GM18858 (cell line): ENCODE data around the gene C4BPA.

ENCODE experiments used
- ATAC-seq: cut with Tn5 transposase; IDR thresholded peaks from one replicate; pipeline ENCODE4 v1.9.1; 2021; ENCODE audit not compliant: unreplicated experiment

C4BPA gene

DNA sequence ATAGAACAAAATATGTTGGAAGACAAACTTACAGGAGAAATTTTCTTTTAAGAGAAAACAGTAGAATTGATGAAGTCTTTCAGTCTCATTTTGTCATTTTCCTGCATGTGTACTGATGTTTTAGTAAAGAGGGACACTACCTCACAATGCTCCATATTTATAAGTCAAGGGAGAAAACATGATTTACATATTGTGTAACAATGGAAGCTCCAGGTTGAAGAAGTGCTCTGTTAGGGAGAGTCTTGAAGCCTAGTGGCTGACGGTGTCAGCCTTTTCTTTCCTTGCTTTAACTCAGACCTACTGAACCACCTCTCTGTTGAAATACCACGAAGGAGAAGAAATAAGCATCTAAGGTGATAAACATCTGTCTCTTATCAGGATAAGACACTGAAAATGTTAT is 75.0 kb downstream of the C4BPA start:
- no peak for ATAC-seq

DNA sequence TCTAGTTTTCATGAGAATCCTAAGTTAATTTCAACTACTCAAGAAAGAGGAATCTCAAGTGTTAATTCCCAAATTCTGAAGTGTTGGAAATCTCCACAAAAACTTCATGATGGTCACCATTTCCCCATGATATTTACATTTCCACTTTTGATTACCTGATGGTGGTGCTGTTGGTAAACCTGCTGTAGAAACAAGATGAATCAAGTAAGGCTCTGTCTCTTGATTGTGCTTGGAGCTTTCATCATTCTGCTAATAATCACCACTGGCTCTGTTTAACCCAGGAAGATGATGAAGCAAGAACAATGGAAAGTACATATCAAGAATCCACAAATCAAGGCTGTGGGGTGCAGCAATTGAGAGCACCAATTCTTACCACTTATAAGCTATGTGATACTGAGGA is 77.8 kb downstream of the C4BPA start:
- ATAC-seq, result no peak

DNA sequence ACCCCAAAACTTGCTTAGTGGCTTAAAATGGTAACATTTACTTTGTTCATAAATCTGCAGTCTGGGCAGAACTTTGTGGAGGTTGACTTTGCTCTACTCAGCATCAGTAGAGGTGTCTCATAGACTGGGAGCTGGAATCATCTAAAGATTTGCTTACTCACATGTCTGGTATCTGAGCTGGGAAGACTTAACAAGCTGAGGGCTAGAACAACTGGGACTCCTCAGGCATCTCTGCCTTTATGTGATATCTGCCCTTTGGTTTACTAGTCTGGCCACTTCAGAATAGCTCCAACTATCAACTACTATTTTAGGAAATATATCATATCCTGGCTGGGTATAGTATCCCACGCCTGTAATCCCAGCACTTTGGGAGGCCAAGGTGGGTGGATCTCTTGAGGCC is 82.5 kb downstream of the C4BPA start:
- no peak for ATAC-seq

DNA sequence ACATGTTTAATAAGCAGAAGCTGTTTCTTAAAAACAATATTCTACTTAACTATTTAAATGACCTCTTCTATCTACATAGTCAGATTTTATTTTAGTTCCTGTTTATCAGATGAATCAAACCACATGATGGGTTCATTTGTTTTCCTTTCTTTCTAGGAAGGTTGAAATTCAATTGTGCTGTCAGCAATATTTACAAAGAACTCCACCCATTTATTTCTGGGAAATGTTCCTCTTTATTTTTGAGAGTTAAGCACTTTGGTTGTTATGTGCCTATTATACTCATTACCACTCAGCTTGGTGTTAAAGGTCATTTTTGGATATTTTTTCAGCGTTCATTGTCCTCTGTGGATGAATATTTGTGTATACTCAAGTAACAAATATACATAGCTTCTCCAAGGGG is 84.9 kb downstream of the C4BPA start:
- ATAC-seq, result no peak

DNA sequence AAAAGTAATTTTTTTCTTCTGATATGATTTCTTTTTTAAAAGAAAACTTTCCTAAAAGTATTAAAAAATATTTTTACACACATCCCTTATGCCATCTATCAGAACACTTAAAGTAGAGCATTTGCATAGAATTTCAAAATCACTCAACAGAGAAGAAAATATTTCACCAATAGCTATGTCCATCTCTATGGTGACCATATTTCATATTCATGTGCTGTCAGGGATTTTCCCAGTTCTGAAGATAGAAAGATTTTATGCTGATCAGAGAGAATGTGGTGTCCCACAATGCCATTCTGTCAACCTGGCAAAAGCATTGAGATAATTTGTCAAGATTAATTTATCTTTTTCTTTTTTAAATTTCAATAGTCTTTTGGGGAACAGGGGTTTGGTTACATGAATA is 87.0 kb downstream of the C4BPA start:
- ATAC-seq, result no peak

DNA sequence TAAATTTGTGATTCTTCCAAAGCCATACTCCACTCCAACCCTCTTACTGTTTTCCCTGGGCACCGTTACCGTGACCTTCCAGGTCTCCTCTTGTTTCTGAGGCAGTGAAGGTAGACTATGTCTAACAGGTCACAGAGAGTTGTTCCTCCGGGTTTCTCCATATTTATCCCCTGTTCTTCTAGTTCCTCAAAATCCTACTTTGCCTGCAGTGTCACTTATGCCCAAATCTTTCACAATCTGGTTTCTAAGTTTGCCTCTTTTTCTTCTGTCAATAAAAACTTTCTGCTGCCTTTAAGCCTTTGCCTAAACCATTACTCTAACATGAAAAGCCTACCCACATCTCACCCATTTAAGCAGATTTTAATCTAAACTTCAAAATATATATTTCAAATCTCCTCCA is 87.7 kb downstream of the C4BPA start:
- ATAC-seq, result no peak

DNA sequence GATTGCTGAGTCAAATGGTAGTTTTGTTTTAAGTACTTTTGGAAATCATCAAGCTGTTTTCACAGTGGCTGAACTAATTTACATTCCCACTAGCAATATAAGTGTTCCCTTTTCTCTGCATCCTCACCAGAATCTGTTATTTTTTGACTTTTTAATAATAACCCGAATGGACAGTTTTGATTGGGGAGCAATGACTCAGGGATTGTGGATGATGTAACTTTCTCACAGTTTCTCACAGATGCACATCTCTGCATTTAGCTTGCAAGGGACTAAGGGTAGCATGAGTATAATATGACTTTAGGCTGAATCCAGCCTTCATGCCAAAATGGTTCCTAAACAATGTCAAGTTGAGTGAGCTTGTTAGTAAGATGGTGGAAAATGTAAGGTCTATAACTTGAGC is 90.2 kb downstream of the C4BPA start:
- ATAC-seq, result no peak
